GM12875 (cell line): Measurements from ENCODE around the gene HTT.

Experiments used
- H3K4me3 ChIP-seq: one replicate; pipeline ENCODE4 v1.5.1; 2011; ENCODE audit warnings: low read depth, low read length, control low read depth
- CTCF ChIP-seq: IDR thresholded peaks from 2 replicates; pipeline ENCODE4 v1.5.1; 2011; ENCODE audit warnings: low read depth, mild to moderate bottlenecking, control low read depth, inconsistent platforms, low read length, moderate library complexity, borderline replicate concordance; ENCODE audit not compliant: insufficient read depth

The HTT gene

GRCh38 chr4:3130826-3131225 is 56.3 kb downstream of the HTT start:
- no peak for TF ChIP-seq CTCF

GRCh38 chr4:3134201-3134600 is 59.7 kb downstream of the HTT start:
- no peak overlapping the region for H3K4me3 ChIP-seq
- TF ChIP-seq CTCF, result no peak

More at GRCh38 chr4:3130826-3131225, 56.3 kb downstream of the HTT start:
- H3K4me3 ChIP-seq, result no peak overlapping the region

GRCh38 chr4:3135155-3136011 is 60.9 kb downstream of the HTT start:
- TF ChIP-seq CTCF, result no peak
- H3K4me3 ChIP-seq, result no peak overlapping the region

- TF ChIP-seq CTCF, result no peak
- no peak overlapping the region for H3K4me3 ChIP-seq
Measured at GRCh38 chr4:3136454-3136853, 62.0 kb downstream of the HTT start.

GRCh38 chr4:3137908-3138307 is 63.4 kb downstream of the HTT start:
- no peak for TF ChIP-seq CTCF
- no peak overlapping the region for H3K4me3 ChIP-seq

- no peak overlapping the region for H3K4me3 ChIP-seq
- no peak for TF ChIP-seq CTCF
Measured at GRCh38 chr4:3145234-3145924, 70.9 kb downstream of the HTT start.
